HEK293 (cell line): ENCODE data around the gene NKG7.

Experiments used
- CTCF ChIA-PET: fragments of 350-600 bp; formaldehyde crosslinking; extraction: SDS; loops from one replicate; lab custom pipeline; 2021; ENCODE audit warnings: antibody characterized with exemption; lab: Yijun Ruan, JAX
- POLR2A ChIA-PET: fragments of 300-600 bp; formaldehyde crosslinking; extraction: SDS; loops from one replicate; lab custom pipeline; 2020; ENCODE audit warnings: antibody characterized with exemption, inconsistent platforms; lab: Yijun Ruan, JAX
- H3K27ac ChIP-seq: fragments of 200-500 bp; sonication (Bioruptor generic); 2 replicates; pipeline ENCODE4 v1.5.1; 2014; ENCODE audit warnings: low read depth, low read length, control low read depth, inconsistent platforms; ENCODE audit errors: extremely low read depth
- H3K36me3 ChIP-seq, 2 experiments: fragments of 200-500 bp in 1 of 2; sonication (Bioruptor generic) in 1 of 2; 1 replicate in 1 of 2; 2 replicates in 1 of 2; pipeline ENCODE4 v1.5.1; 2014 to 2017; ENCODE audit warnings: inconsistent platforms in 2 of 2, low read length in 2 of 2; ENCODE audit not compliant: control insufficient read depth in 2 of 2, insufficient read depth in 1 of 2
- H3K4me1 ChIP-seq: fragments of 200-500 bp; sonication (Bioruptor generic); 2 replicates; pipeline ENCODE4 v1.5.1; 2014; ENCODE audit warnings: mild to moderate bottlenecking, low read length, inconsistent platforms; ENCODE audit not compliant: control insufficient read depth, insufficient read depth
- H3K4me3 ChIP-seq: 2 replicates; pipeline ENCODE4 v1.5.1; 2011; ENCODE audit warnings: low read depth, mild to moderate bottlenecking, control low read depth, low read length, moderate library complexity
- H3K9me3 ChIP-seq: fragments of 200-500 bp; sonication (Bioruptor generic); 2 replicates; pipeline ENCODE4 v1.5.1; 2014; ENCODE audit warnings: low read depth, low read length, inconsistent platforms; ENCODE audit not compliant: control insufficient read depth, insufficient read depth
- AEBP2 ChIP-seq: fragments of 450-650 bp; formaldehyde crosslinking; IDR thresholded peaks from 2 replicates; pipeline ENCODE4 v1.5.1; 2016; ENCODE audit warnings: missing biosample characterization, missing genetic modification characterization, borderline replicate concordance
- CTCF ChIP-seq: fragments of 450-650 bp; formaldehyde crosslinking; IDR thresholded peaks from 2 replicates; pipeline ENCODE4 v1.5.1; 2016; ENCODE audit warnings: missing biosample characterization, missing genetic modification characterization
- GLI2 ChIP-seq: fragments of 450-650 bp; formaldehyde crosslinking; IDR thresholded peaks from 2 replicates; pipeline ENCODE4; 2017; ENCODE audit warnings: missing biosample characterization, missing genetic modification characterization, low read depth, borderline replicate concordance
- GLIS2 ChIP-seq: fragments of 450-650 bp; formaldehyde crosslinking; IDR thresholded peaks from 2 replicates; pipeline ENCODE4 v1.5.1; 2016; ENCODE audit warnings: missing biosample characterization, missing genetic modification characterization
- IKZF3 ChIP-seq: fragments of 450-650 bp; IDR thresholded peaks from 2 replicates; pipeline ENCODE4 v1.5.0; 2018; ENCODE audit warnings: missing biosample characterization, mild to moderate bottlenecking, missing genetic modification characterization, moderate library complexity
- OSR2 ChIP-seq: fragments of 450-650 bp; formaldehyde crosslinking; IDR thresholded peaks from 2 replicates; pipeline ENCODE4 v1.5.1; 2016; ENCODE audit warnings: missing biosample characterization, missing genetic modification characterization
- PRDM10 ChIP-seq: fragments of 450-650 bp; formaldehyde crosslinking; IDR thresholded peaks from 2 replicates; pipeline ENCODE4 v1.5.1; 2016; ENCODE audit warnings: missing biosample characterization, missing genetic modification characterization
- RBAK ChIP-seq: fragments of 450-650 bp; formaldehyde crosslinking; IDR thresholded peaks from 2 replicates; pipeline ENCODE4 v1.5.1; 2016; ENCODE audit warnings: missing biosample characterization, missing genetic modification characterization
- REST ChIP-seq: fragments of 450-650 bp; formaldehyde crosslinking; IDR thresholded peaks from 2 replicates; pipeline ENCODE4 v1.5.1; 2016; ENCODE audit warnings: missing biosample characterization, missing genetic modification characterization
- SP7 ChIP-seq: fragments of 450-650 bp; formaldehyde crosslinking; IDR thresholded peaks from 2 replicates; pipeline ENCODE4 v1.5.1; 2016; ENCODE audit warnings: missing biosample characterization, missing genetic modification characterization
- ZBTB17 ChIP-seq: fragments of 450-650 bp; formaldehyde crosslinking; IDR thresholded peaks from 2 replicates; pipeline ENCODE4 v1.5.1; 2016; ENCODE audit warnings: missing biosample characterization, missing genetic modification characterization
- ZNF18 ChIP-seq: fragments of 450-650 bp; formaldehyde crosslinking; IDR thresholded peaks from 2 replicates; pipeline ENCODE4 v1.5.1; 2016; ENCODE audit warnings: missing biosample characterization, missing genetic modification characterization
- ZNF214 ChIP-seq: fragments of 450-650 bp; formaldehyde crosslinking; IDR thresholded peaks from 2 replicates; pipeline ENCODE4 v1.5.1; 2017; ENCODE audit warnings: missing biosample characterization, mild to moderate bottlenecking, missing genetic modification characterization, borderline replicate concordance
- ZNF221 ChIP-seq: fragments of 450-650 bp; formaldehyde crosslinking; IDR thresholded peaks from 2 replicates; pipeline ENCODE4 v1.5.1; 2017; ENCODE audit warnings: missing biosample characterization, missing genetic modification characterization, borderline replicate concordance
- ZNF223 ChIP-seq: fragments of 450-650 bp; formaldehyde crosslinking; IDR thresholded peaks from 2 replicates; pipeline ENCODE4 v1.5.1; 2016; ENCODE audit warnings: missing biosample characterization, missing genetic modification characterization
- ZNF350 ChIP-seq: fragments of 450-650 bp; formaldehyde crosslinking; IDR thresholded peaks from 2 replicates; pipeline ENCODE4 v1.5.0; 2017; ENCODE audit warnings: missing biosample characterization, mild to moderate bottlenecking, missing genetic modification characterization
- ZNF366 ChIP-seq: fragments of 450-650 bp; formaldehyde crosslinking; conservative IDR thresholded peaks from 2 replicates; pipeline ENCODE4 v1.5.1; 2016; ENCODE audit warnings: missing biosample characterization, missing genetic modification characterization
- ZNF692 ChIP-seq: fragments of 450-650 bp; formaldehyde crosslinking; IDR thresholded peaks from 2 replicates; pipeline ENCODE4 v1.5.1; 2016; ENCODE audit warnings: missing biosample characterization, missing genetic modification characterization
- ZNF768 ChIP-seq: fragments of 450-650 bp; formaldehyde crosslinking; IDR thresholded peaks from 2 replicates; pipeline ENCODE4 v1.5.1; 2018; ENCODE audit warnings: missing biosample characterization, mild to moderate bottlenecking, missing genetic modification characterization
- ZSCAN4 ChIP-seq: fragments of 450-650 bp; formaldehyde crosslinking; IDR thresholded peaks from 2 replicates; pipeline ENCODE4 v1.5.1; 2017; ENCODE audit warnings: missing biosample characterization, missing genetic modification characterization

Gene NKG7

GRCh38 chr19:51422053-51422448, 49.6 kb upstream of the NKG7 start (continued):
- peak; percentile 99 for TF ChIP-seq REST (tag by site-specific recombination)
- no peak for TF ChIP-seq ZNF18 (tag by site-specific recombination)
- TF ChIP-seq ZNF350: no peak
- no peak for TF ChIP-seq AEBP2 (tag by site-specific recombination)
- TF ChIP-seq ZNF223 (tag by site-specific recombination): no peak
- TF ChIP-seq ZNF221: 0 out of 2 replicates have a peak, but pooled peaks have one; percentile 29
- no peak for TF ChIP-seq OSR2 (tag by site-specific recombination)
- no peak for TF ChIP-seq GLI2
- no peak for TF ChIP-seq PRDM10
- 0 out of 2 replicates have a peak, but pooled peaks have one; percentile 30 for TF ChIP-seq IKZF3 (tag by site-specific recombination)
- TF ChIP-seq SP7: 0 out of 2 replicates have a peak, but pooled peaks have one; percentile 22
- peak; percentile 74 for TF ChIP-seq ZNF692 (tag by site-specific recombination)

GRCh38 chr19:51421229-51422052, 49.0 kb upstream of the NKG7 start:
- ChIA-PET POLR2A (interaction anchor here (0.5 to 1.0 kb wide), 2 partner anchors 27 to 150 kb away, joined by 4 to 5 read pairs; partner anchors contain the start of gene ZNF175), CTCF (interaction anchor here (0.5 to 2.6 kb wide), 43 partner anchors 8 to 1689 kb away, joined by 3 to 12 read pairs (median 4); partner anchors contain the start of gene ZNF615)
- H3K27ac ChIP-seq: no peak overlapping the region
- no peaks in the 10 kb centered on the region for H3K4me1 ChIP-seq
- no peaks in the 10 kb centered on the region for H3K36me3 ChIP-seq
- no peak overlapping the region for H3K4me3 ChIP-seq
- no peaks in the 10 kb centered on the region for H3K9me3 ChIP-seq
- TF ChIP-seq ZNF768 (tag by site-specific recombination) (no peak), ZSCAN4 (tag by site-specific recombination) (no peak), ZBTB17 (tag by site-specific recombination) (no peak), ZNF214 (no peak), RBAK (tag by site-specific recombination) (no peak), GLIS2 (no peak), CTCF (tag by site-specific recombination) (no peak), ZNF366 (tag by site-specific recombination) (no peak)
